Choroid plexus epithelial cell (primary cell): Measurements from ENCODE around the gene ST6GALNAC6.

Experiments
- DNase-seq: peaks from one replicate; pipeline ENCODE4 v3.0.0-alpha.2; 2010; ENCODE audit warnings: low read depth
- H3K4me3 ChIP-seq: 2 replicates; pipeline ENCODE4 v1.5.1; 2011; ENCODE audit warnings: low read depth, mild to moderate bottlenecking, control low read depth, low read length, moderate library complexity
- TF ChIP-seq, protein P1 (sequence below): conservative IDR thresholded peaks from 2 replicates; pipeline ENCODE4 v1.5.1; 2011; ENCODE audit warnings: low read depth, mild to moderate bottlenecking, control low read depth, inconsistent platforms, low read length, moderate library complexity

The ST6GALNAC6 gene

DNA sequence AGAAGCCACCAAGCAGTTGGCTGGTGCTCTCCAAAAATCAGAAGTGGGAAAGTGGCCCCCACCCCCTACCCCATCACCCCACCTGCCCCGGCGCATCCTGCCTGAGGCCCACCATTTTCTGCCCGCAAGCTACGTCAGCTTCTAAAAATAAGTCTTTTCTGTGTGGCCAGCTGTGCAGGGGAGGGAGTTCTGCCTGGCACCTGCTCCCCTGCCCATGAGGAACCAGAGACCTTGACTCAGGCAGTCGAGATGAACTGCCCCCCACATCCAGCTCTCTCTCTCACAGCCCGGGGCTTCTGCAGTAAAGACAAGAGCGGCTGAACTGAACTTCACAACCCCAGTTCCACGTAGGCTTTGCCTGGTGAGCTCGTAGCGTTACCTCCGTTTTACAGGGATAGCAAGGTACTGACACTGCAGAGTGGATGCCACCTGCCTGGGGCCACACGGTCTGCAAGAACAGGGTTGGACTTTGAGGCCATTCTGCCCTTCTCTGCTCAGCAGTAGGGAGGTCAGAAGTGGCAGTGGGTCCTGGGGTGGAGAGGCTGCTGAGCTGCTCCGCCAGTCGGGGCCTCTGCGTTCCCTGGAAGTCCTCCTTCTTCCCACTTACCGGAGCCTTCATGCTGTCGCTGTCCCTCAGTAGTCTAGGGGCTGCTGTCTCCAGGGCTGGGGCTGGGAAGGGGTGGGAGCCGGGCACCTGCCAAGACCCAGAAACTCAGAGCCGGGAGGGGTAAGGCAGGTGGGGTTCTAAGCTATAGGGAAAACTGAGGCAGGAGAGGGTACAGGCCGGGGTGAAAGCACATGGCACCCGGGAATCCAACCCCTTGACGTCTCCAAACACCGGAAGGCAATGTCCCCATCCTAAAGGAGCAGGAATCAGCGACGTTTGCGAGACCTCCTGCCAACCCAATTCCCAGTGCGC, 16.7 kb upstream of the ST6GALNAC6 start:
- DNase-seq, result no peak
- peak overlapping the region; percentile 72 for H3K4me3 ChIP-seq
- TF ChIP-seq, protein P1, sequence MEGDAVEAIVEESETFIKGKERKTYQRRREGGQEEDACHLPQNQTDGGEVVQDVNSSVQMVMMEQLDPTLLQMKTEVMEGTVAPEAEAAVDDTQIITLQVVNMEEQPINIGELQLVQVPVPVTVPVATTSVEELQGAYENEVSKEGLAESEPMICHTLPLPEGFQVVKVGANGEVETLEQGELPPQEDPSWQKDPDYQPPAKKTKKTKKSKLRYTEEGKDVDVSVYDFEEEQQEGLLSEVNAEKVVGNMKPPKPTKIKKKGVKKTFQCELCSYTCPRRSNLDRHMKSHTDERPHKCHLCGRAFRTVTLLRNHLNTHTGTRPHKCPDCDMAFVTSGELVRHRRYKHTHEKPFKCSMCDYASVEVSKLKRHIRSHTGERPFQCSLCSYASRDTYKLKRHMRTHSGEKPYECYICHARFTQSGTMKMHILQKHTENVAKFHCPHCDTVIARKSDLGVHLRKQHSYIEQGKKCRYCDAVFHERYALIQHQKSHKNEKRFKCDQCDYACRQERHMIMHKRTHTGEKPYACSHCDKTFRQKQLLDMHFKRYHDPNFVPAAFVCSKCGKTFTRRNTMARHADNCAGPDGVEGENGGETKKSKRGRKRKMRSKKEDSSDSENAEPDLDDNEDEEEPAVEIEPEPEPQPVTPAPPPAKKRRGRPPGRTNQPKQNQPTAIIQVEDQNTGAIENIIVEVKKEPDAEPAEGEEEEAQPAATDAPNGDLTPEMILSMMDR, result no peak

- TF ChIP-seq, protein P1, result no peak
- no peak for DNase-seq
- H3K4me3 ChIP-seq, result no peak overlapping the region
These were observed 15.9 kb upstream of the ST6GALNAC6 start for GRCh38 chr9:127915325-127915752.

DNA sequence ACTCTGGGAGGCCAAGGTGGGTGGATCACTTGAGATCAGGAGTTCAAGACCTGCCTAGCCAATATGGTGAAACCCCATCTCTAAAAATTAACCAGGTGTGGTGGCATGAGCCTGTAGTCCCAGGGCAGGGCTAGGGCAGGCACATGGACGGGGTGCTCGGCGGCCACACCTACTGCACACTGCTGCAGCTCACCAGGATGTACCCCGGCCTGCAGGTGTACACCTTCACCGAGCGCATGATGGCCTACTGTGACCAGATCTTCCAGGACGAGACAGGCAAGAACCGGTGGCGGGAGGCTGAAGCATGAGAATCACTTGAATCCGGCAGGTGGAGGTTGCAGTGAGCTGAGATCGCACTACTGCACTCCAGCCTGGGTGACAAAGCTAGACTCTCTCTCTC, 14.3 kb upstream of the ST6GALNAC6 start:
- no peak for DNase-seq
- no peak overlapping the region for H3K4me3 ChIP-seq

GRCh38 chr9:127912882-127913281, 13.5 kb upstream of the ST6GALNAC6 start:
- H3K4me3 ChIP-seq, result no peak overlapping the region
- TF ChIP-seq, protein P1, result no peak
- DNase-seq, result no peak

More for the DNA sequence above, 14.3 kb upstream of the ST6GALNAC6 start:
- TF ChIP-seq, protein P1, result no peak

DNA sequence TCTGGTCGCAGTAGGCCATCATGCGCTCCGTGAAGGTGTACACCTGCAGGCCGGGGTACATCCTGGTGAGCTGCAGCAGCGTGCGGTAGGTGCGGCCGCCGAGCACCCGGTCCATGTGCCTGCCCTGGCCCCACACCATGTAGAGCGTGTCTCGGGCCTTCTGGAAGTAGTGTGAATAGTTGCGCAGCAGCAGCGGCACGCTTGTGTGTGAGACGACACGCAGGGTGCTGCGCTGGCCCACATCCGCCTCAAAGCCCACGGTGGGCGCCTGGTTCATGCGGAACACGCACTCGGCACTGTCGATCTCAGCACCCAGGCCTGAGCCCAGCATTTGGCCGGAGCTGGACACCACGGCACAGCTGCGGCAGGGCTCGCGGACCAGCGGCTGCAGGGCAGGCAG, 12.9 kb upstream of the ST6GALNAC6 start:
- TF ChIP-seq, protein P1, result no peak
- DNase-seq, result no peak

GRCh38 chr9:127910613-127911205, 11.3 kb upstream of the ST6GALNAC6 start:
- H3K4me3 ChIP-seq, result no peak overlapping the region
- TF ChIP-seq, protein P1, result peak; percentile 28
- DNase-seq, result peak; percentile 58

More for the DNA sequence above, 12.9 kb upstream of the ST6GALNAC6 start:
- H3K4me3 ChIP-seq, result no peak overlapping the region
